GM18907 (cell line): ENCODE data around the gene GNRHR.
"Not testable (repeated sequence)": the region's sequence is repeated elsewhere in the genome, so short reads cannot be mapped to it uniquely, and the experiment has no call there.

Source experiments
- ATAC-seq: cut with Tn5 transposase; IDR thresholded peaks from one replicate; pipeline ENCODE4 v1.9.1; 2021; ENCODE audit warnings: mild to moderate bottlenecking, moderate library complexity; ENCODE audit not compliant: unreplicated experiment

The GNRHR gene

DNA sequence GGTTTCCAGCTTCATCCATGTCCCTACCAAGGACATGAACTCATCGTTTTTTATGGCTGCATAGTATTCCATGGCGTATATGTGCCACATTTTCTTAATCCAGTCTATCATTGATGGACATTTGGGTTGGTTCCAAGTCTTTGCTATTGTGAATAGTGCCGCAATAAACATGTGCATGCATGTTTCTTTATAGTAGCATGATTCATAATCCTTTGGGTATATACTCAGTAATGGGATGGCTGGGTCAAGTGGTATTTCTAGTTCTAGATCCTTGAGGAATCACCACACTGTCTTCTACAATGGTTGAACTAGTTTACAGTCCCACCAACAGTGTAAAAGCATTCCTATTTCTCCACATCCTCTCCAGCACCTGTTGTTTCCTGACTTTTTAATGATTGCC, 23.7 kb downstream of the GNRHR start:
- ATAC-seq, result not testable (repeated sequence)

DNA sequence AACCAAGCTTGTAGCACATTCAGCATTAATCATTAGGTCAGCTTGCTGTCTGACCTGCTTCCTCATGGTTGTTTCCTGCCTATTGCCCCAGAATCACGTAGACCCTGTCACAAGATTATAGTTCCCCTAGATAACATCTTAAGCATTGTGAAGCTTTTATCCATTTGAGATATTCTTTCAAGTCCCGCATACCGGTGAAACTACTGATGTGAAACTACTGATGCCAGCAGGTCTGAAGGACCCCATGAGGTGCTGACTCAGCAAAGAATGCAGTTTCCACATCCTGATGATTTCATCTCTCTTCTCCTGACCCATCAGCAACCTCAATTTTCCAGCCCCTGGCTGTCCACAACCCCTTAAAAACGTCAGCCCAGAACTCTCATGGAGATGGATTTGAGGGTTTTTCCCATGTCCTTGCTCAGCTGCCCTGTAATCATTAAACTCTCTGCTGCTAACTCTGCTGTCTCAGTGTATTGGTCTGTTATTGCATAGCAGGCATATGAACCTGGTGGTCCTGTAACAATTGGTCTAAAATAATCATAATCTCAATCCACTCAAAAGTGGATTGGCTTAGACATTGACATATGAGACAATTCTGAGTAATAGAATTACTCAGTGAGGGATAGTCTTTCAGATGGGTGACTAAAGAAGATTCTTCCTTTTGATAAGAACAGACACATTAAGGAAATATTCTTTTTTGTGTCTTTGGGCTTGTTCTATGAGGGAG, 26.9 kb downstream of the GNRHR start:
- no peak for ATAC-seq

DNA sequence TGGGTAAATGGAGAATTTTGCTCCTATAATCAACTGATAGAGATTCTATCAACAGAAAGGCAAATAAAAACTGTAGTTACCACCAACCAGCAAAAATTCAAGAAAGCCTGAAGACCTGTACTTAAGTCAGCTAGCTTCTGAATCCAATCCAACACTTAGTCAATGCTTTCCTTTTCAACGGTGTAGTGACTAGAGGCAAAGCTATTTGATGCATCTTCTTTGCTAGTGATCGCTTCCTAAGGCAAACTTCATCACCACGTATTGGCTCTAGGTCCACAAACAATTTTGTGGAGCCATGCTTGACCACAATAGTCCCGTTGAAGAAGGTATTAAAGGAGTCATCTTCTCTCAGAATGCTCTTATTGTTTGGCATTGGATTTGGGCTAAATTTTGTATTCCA, 28.2 kb downstream of the GNRHR start:
- ATAC-seq, result no peak

DNA sequence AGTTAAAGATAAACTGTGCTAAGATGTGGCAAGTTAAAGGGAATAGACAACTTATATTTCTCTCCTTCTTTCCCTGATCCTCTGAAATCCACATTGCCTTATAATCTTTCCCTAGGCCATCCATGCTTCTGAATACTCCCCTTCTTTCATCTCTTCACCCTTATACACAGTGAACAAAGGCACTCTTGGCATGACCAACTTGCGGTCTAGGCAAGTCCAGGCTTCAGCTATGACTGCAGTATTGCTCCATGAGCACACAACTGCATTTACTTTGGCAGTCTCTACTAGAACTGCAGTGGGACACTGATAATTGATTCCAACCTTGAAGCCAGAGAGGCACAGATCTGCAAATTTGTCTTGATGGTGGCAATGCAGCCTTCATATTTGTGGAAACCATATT, 29.1 kb downstream of the GNRHR start:
- no peak for ATAC-seq

DNA sequence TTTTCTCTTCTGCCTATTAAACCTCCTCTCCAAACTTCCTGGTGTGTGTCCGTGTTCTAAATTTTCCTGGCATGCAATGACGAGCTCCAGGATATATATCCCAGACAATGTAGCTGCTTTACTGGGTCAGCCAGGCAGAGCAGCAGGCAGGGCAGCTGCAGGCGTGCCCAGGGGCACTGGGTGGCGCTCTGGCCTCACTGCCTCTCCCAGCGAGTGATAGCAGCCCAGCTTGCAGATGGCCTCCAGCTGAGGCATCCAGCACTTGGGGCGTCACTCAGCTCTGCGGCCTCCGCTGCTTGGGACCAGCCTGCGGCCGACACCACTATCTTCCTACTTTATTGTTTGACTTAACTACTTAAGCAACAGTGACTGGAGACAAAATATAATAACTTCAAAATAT, 30.2 kb downstream of the GNRHR start:
- no peak for ATAC-seq

DNA sequence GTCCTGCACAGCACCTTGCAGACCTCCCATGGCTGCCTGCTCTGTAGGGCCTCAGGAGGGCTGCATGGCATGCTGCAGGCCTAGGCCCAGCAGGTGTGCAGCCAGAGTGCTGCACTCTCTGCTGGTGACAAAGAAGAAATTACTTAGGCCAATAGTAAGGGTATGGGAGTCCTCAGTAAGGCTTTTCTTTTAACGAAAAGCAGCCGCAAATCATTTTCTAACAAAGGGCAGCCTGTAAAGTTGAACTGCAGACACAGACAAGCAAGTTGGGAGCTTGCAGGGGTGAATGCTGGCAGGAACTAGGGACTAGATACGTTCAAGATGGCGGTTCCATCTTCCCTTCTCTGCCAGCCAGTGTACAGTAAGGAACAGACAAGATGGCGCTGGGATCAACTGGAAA, 30.8 kb downstream of the GNRHR start:
- no peak for ATAC-seq

DNA sequence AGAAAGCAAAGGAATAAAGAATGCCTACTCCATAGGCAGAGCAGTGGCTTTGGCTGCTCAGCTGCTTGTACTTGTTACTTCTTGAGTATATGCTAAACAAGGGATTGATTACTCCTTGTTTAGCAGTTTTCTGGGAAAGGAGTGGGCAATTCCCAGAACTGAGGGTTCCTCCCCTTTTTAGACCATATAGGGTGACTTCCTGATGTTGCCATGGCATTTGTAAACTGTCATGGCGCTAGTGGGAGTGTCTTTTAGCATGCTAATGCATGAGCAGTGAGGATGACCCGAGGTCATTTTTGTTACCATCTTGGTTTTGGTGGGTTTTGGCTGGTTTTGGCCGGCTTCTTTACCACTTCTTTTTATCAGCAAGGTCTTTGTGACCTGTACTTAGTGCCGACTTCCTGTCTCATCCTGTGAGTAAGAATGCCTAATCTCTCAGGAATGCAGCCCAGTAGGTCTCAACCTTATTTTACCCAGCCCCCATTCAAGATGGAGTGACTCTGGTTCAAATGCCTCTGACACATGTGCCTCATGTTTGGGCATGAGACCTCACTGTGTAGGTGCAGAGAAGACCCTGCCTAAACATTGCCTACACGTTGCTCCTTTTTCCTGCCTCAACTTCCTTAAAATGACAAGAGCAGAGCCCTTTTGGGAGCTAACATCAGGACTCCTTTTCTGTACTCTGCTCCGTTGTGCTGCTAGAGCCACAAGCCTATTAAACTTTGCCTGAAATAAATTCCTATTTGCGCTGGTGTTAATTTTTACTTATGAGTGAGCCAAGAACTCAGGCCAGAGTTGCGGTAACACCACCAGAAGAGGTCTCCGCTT, 32.2 kb downstream of the GNRHR start:
- ATAC-seq, result no peak

DNA sequence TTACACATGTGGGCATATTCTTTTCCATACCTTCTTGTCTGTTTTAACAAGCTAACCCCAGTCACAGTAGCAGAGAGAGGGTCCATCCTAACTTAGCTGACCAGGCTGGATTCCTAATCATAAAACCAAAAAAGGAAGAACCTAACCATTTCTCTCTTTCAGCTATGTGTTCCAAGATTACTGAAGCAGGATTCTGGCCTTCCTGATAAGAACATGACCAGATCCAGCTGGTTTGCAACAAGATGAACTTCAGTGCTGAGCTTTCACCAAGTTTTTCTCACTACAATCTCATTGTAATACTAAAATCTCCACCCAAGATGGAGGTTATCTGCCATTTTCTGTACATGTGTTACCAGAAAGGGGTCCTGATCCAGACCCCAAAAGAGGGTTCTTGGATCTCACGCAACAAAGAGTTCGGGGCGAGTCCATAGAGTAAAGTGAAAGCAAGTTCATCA, 32.8 kb downstream of the GNRHR start:
- no peak for ATAC-seq

DNA sequence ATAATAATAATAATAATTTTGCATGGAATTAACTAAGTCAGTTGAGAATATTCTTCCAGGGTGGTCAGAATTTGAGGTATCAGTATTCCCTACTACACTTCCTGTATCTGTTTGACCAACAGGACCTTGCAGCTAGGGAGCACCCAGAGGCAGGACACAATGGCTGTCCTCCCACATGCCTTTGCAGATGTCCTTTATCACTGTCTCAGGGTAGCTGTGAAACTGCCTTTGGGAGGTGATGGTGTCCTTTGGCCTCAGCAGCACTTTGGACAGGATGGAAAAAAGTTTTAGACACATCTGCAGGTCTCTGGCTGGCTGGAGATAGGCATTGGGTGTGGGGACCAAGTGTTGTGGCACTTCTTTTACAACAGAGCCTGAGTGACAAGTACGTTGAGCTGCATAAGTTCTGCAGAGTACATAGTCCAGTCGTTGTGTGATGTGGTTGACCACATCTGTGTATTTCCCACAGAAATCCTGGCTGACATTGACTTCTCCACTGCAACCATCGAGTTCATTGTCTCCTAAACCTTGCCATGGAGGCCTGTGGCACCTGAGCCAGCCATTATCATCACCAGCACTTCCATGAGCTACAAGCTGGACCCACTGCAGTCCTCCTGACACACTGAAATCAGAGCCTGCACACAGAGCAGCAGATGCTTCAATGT, 34.1 kb downstream of the GNRHR start:
- no peak for ATAC-seq

DNA sequence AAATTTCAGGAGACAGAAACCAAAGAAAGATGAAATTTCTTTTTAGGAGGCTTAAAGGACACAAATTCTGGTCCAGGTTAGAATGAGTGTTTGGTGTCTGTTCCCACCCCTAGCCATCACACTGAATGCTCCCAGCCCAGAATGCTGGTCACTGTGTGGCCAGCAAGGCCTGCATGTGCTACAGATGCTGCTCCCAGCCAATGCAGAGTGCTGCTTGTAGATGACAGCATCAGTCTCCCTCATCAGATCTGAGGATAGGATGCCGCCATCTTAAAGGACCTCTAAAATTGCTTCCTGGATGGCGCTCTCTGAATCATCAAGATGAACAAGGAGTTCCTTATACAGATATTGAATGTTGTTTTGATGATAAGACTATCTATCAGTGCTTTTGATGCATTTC, 35.3 kb downstream of the GNRHR start:
- no peak for ATAC-seq

DNA sequence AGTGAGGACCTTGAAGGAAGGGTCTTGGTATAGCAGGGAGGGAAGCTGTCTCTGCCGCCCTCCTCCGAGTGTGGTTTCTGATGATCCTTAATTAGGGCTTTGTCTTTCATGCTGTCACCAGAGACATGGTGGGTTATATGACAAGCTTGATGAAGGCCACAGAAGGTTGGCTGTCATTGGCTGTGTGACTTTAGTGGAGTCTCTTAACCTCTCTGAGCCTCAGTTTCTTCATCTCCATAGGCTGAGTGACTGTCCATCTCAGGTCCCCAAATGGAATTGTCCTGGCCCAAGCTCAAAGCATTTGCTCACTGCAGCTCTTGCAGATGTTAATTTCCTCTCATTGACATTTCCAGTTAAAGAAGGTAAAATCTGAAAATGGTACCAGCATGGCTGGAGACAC, 36.6 kb downstream of the GNRHR start:
- ATAC-seq, result no peak

DNA sequence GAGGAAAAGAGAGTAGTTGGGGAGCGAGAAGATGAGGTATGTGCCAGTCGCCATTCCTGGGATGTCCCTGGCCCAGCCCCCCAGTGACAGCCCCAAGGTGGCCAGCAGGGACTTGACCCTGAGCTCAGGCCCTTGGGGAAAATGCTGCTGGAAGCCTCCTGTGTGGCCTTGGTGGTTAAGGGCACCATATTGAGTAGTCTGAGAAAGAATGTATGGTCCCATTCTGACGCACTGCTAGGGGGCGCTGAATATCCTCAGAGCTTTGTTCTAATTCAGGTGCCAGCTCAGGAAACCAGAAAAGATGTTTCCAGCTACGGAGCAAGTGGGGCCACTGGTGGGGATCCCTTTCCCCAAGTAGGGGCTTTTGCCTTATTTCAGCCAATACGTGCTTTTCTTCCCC, 39.2 kb downstream of the GNRHR start:
- ATAC-seq, result no peak

DNA sequence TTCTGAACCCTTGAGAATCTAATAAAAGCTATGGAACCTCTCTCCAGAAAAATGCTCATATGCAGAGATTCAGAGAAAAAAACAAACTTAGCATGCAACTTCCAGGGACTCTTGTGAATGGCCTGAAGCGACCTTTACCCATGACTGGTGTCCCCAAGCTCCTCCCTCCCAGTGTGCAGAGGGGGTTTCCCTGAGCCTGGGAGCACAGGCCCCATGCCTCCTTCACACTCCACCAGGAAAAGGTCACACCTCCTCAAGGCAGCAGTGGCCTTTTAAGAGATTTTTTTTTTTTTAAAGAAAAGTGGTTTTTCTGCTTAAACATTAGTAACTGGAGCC, 40.0 kb downstream of the GNRHR start:
- ATAC-seq, result peak; percentile 72

DNA sequence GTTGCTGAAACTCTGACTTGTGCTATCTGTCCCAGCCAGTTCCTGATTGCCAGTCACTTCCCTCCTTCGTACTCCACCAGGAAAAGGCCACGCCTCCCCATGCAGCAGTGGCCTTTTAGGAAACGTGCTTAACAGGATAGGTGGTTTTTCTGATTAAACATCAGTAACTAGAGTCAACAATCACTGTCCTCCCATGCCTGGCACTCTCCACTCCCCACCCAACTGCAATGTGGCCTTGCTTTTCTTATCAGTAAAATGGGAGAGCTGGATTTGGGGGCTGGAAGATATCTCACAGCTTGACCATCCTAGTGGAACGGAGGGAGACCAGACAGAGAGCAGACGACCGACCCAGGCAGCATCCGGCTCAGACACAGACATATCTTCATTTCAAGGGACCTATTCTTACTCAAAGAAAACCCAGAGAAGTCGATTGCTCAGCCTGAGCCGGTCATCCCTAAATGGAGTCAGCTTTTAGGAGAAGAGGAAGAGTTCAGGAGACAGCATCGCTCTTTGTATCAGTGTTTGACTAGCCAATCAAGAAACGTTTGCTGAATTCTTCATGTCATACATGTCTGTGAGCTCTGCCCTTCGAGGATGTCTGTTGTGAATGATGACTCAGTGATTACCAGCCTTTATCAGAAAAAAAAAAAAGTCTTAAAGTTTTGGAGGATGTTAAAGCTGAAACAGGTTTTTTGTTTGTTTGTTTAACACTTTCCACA, 40.5 kb downstream of the GNRHR start:
- no peak for ATAC-seq

DNA sequence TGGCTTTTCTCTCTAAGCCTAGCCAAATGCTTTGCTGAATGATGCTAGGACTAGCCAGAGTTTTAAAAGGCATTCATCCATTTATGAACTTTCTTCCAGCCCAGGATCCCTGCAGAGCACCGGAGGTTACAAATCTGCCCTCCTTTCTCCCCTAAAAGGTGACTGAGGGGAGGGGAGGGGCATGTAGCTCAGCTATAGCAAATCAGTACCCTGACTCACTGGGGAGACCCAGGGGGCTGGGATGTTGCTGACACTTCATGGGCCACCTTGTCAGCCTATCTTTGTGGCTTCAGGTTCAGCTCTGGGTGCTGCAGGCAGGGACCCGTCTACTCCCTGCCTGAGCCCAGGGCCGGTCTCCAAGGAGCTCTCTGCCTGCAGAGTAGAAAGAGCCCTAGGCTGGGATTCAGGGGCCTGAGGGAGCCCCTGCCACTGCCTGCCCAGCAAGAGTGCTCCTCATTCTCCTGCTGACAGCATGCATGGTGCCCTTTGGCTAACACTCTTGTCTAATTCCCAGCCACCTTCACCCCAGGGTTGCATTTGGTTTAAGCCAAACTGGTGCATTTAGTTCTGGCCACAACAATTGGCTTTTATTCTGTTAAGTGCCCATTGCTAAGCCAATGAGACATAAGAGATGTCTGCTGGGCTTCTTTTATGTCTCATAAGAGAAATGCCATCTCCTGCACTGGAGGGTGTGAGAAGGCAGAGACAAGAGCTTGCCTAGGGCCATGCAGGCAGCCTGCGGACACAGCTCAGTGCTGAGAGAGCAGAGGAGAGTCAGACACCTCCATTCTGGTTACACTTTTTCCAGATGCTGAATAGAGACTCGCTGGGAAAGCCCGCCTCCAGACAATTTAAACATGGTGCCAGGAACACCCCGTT, 41.3 kb downstream of the GNRHR start:
- no peak for ATAC-seq

DNA sequence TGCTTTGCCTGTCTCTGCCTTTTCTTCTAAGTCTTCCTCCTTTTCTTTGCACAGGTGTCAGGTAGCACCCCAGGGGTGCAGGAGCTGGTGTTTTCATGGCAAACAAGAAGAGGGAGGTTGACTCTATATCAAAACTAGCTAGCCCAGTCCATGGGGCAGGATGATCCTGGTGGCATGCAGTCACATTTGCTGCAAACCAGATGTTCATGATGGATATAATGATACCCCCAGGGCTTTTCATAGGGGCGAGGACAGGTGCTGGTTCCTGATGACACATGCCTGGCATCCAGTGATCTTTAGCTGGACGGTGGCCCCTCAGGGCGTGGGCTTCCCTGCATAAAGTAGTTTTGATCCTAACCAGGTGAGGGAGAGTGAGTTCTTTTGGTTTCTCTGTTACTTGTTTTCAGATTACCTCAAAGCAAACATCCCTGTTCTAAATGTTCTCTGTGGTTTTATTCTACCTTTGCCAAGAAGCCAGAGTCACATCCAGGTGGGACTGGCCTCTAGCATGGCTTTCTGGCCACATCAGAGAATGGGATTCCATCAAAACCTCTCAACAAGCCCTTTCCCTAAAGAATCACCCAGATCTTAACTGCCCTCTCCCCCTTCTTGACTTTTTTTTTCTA, 42.1 kb downstream of the GNRHR start:
- ATAC-seq, result no peak

DNA sequence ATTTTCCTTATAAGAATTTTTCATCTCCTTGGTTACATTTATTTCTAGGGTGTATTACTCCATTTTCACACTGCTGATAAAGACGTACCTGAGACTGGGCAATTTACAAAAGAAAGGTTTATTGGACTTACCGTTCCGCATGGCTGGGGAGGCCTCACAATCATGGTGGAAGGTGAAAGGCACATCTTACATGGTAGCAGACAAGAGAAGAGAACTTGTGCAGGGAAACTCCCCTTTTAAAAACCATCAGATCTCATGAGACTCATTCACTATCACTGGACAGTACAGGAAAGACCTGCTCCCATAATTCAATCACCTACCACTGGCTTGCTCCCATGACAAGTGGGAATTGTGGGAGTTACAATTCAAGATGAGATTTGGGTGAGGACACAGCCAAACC, 47.5 kb downstream of the GNRHR start:
- not testable (repeated sequence) for ATAC-seq

DNA sequence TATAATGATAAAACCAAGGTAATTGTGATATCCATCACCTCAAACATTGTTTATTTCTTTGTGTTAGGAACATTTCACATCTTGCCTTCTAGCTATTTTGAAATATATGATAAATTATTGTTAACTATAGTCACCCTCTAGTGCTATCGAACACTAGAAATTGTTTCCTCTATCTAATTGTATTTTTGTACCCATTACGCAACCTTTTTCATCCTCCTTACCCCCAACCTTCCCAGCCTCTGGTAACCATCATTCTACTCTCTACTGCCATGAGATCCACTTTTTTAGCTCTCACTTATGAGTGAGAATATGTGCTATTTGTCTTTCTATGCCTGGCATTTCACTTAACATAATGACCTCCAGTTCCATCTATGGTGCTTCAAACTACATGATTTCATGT, 49.3 kb downstream of the GNRHR start:
- no peak for ATAC-seq

DNA sequence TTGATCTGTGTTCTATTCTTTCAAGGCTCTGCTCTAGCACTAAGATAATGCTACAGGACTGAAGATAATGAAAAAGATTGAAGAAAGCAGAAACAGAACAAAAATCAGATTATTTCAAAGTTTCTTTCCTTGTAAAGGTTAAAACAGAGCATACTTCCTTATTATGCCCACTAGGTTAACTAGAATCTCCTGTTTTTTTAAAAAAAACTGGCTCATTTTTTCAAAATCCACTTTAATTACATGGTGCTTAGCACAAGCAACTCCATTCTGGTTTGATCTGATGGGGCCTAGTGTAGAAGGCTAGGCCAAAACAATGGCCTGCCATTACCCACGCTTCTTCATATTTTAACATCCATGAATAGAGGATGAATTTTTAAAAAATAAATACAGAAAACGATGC, 52.0 kb downstream of the GNRHR start:
- no peak for ATAC-seq

DNA sequence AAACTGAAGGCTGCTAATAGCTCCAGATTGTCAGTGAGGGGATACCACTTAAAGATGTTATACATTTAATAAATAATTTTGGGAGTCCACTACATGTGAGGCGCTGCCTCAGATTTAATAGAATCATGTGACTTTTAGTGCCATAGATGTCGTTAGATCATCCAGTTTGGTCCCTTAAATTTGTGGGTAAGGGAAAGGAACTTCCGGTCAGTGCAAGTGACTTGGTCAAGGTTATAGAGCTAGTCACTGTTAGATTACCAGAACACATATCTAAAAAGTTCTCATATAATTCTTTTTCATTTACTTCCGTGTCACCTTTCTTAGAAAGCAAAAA, 52.7 kb downstream of the GNRHR start:
- ATAC-seq, result peak; percentile 18
